Measurements from ENCODE around the gene ZMIZ1.

Gene ZMIZ1

DNA sequence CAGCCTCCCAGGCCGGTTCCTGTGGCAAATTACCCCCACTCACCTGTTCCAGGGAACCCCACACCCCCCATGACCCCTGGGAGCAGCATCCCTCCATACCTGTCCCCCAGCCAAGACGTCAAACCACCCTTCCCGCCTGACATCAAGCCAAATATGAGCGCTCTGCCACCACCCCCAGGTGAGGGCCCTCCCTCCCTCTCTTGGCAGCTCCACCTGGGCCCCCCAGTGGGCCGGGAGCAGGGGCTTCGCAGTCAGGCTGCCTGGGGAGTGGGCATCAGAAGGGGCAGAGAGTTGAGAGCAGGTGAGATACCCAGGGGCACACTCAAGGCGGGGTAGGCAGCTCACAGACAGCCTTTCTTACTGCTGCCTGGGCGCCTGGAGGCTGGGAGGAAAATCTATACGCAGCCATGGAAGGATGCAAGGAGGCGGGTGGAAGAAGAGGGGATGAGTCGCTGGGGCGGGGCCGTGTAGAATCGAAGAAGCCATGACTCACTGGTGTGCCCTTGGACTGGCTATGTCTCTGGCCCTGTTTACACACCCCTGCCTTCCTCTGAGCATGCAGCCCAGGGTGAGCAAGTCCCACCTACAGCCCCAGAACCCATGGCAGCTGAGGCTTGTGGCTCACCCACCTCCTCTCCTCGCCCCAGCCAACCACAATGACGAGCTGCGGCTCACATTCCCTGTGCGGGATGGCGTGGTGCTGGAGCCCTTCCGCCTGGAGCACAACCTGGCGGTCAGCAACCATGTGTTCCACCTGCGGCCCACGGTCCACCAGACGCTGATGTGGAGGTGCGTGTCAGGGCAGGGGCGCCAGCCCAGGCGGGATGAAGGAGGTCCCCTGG, 229.9 kb downstream of the ZMIZ1 start (continued):
- TF ChIP-seq, protein P1, sequence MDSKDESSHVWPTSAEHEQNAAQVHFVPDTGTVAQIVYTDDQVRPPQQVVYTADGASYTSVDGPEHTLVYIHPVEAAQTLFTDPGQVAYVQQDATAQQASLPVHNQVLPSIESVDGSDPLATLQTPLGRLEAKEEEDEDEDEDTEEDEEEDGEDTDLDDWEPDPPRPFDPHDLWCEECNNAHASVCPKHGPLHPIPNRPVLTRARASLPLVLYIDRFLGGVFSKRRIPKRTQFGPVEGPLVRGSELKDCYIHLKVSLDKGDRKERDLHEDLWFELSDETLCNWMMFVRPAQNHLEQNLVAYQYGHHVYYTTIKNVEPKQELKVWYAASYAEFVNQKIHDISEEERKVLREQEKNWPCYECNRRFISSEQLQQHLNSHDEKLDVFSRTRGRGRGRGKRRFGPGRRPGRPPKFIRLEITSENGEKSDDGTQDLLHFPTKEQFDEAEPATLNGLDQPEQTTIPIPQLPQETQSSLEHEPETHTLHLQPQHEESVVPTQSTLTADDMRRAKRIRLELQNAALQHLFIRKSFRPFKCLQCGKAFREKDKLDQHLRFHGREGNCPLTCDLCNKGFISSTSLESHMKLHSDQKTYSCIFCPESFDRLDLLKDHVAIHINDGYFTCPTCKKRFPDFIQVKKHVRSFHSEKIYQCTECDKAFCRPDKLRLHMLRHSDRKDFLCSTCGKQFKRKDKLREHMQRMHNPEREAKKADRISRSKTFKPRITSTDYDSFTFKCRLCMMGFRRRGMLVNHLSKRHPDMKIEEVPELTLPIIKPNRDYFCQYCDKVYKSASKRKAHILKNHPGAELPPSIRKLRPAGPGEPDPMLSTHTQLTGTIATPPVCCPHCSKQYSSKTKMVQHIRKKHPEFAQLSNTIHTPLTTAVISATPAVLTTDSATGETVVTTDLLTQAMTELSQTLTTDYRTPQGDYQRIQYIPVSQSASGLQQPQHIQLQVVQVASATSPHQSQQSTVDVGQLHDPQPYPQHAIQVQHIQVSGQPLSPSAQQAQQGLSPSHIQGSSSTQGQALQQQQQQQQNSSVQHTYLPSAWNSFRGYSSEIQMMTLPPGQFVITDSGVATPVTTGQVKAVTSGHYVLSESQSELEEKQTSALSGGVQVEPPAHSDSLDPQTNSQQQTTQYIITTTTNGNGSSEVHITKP (tag by site-specific recombination; IDR thresholded peaks at IDR 0.05), result peak; percentile 40; the same call in 1 of the 2 replicates
- peak; percentile 88 for TF ChIP-seq KLF1 (tag by site-specific recombination; IDR thresholded peaks at IDR 0.05)
- peak; percentile 67 for TF ChIP-seq ZFHX2 (tag by site-specific recombination; conservative IDR thresholded peaks at IDR 0.05)
- no peak for TF ChIP-seq ZFP37 (tag by site-specific recombination; IDR thresholded peaks at IDR 0.05)
- TF ChIP-seq, protein P2, sequence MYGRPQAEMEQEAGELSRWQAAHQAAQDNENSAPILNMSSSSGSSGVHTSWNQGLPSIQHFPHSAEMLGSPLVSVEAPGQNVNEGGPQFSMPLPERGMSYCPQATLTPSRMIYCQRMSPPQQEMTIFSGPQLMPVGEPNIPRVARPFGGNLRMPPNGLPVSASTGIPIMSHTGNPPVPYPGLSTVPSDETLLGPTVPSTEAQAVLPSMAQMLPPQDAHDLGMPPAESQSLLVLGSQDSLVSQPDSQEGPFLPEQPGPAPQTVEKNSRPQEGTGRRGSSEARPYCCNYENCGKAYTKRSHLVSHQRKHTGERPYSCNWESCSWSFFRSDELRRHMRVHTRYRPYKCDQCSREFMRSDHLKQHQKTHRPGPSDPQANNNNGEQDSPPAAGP (tag by site-specific recombination; IDR thresholded peaks at IDR 0.05), result 0 out of 2 replicates have a peak, but pooled peaks have one; percentile 59
- 0 out of 2 replicates have a peak, but pooled peaks have one; percentile 16 for TF ChIP-seq ZBTB17 (tag by site-specific recombination; IDR thresholded peaks at IDR 0.05)
- peak; percentile 32; the same call in 1 of the 2 replicates for TF ChIP-seq ZNF600 (tag by site-specific recombination; IDR thresholded peaks at IDR 0.05)
- TF ChIP-seq ZEB2 (tag by site-specific recombination; IDR thresholded peaks at IDR 0.05), result peak; percentile 39; the same call in 1 of the 2 replicates
- no peak for TF ChIP-seq HOXD13 (CRISPR knock-in tag; IDR thresholded peaks at IDR 0.05; ENCODE audit: borderline replicate concordance)
- peak; percentile 78 for TF ChIP-seq SP7 (tag by site-specific recombination; IDR thresholded peaks at IDR 0.05)
- 0 out of 2 replicates have a peak, but pooled peaks have one; percentile 34 for TF ChIP-seq SP3 (tag by site-specific recombination; IDR thresholded peaks at IDR 0.05)
- TF ChIP-seq KLF8 (tag by site-specific recombination; IDR thresholded peaks at IDR 0.05), result peak; percentile 30; the same call in 1 of the 2 replicates
- TF ChIP-seq ZBTB48 (tag by site-specific recombination; IDR thresholded peaks at IDR 0.05), result no peak

DNA sequence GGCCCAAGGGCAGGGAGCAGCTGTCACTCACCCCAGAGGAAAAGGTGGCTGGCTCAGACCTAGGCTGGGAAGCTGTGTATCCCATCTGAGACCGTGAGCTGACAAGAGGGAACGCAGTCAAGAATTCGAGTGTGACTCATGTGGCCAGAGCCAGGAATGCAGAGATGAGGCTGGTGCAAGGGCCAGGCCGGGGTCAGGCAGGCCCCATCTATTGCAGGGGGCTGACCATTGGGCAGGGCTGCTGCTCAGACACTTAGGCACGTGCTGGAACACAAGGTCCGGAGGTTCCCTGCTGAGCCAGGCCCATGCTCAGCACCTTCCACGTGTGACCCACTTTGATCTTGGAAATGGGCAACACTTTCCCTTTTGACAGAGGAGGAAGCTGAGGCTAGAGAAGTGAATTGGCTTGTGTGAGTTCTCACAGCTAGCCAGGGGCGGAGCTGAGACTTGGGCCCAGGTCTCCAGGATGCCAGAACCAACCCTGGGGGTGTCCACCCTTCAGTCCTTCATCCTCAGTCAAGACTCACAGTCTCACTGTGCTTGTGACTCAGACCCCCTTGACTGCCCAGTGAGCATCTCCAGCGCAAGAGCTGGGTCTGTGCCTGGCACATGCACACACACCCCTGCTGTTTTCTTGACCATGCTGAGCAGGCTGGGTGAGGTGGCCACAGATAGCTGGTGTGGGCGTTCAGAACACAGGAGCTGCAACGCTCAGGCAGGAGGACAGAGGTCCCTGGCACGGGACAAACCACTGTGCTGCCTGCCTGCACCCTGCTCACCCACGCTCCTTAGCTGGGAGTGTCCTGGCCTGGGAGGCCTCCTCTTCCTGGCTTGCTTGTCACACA, 230.9 kb downstream of the ZMIZ1 start:
- peaks cover 0 to 86% of the 10 kb centered on the region in 2 experiments; a peak in 2 of 3 replicates for H3K36me3 ChIP-seq (ENCODE audit: control insufficient read depth in 2 of 2, insufficient read depth in 1 of 2, low read length in 2 of 2)
- CTCF ChIA-PET, result interaction anchor here (0.6 kb wide), 1 partner anchor 17 kb away, joined by 4 read pairs; no protein-coding TSS in a partner anchor
- no peak overlapping the region for H3K27ac ChIP-seq (ENCODE audit: extremely low read depth, low read depth, low read length)
- TF ChIP-seq ZFHX2 (tag by site-specific recombination; conservative IDR thresholded peaks at IDR 0.05) (0 out of 2 replicates have a peak, but pooled peaks have one; percentile 8), ZSCAN16 (tag by site-specific recombination; IDR thresholded peaks at IDR 0.05) (no peak)
- H3K4me1 ChIP-seq (ENCODE audit: control insufficient read depth, insufficient read depth, low read length), result no peaks in the 10 kb centered on the region
- POLR2A ChIA-PET, result no interaction called here
- no peak overlapping the region for H3K4me3 ChIP-seq (ENCODE audit: low read depth, low read length)
- no peaks in the 10 kb centered on the region for H3K9me3 ChIP-seq (ENCODE audit: control insufficient read depth, insufficient read depth, low read depth, low read length)

- H3K36me3 ChIP-seq (ENCODE audit: control insufficient read depth in 2 of 2, insufficient read depth in 1 of 2, low read length in 2 of 2), result peaks cover 0 to 87% of the 10 kb centered on the region in 2 experiments; a peak in 2 of 3 replicates
- ChIA-PET CTCF (no interaction called here), POLR2A (no interaction called here)
- no peaks in the 10 kb centered on the region for H3K4me1 ChIP-seq (ENCODE audit: control insufficient read depth, insufficient read depth, low read length)
- no peak overlapping the region for H3K27ac ChIP-seq (ENCODE audit: extremely low read depth, low read depth, low read length)
- H3K9me3 ChIP-seq (ENCODE audit: control insufficient read depth, insufficient read depth, low read depth, low read length), result no peaks in the 10 kb centered on the region
- H3K4me3 ChIP-seq (ENCODE audit: low read depth, low read length), result no peak overlapping the region
- no peak for TF ChIP-seq ZNF701 (tag by site-specific recombination; IDR thresholded peaks at IDR 0.05)
- no peak for TF ChIP-seq SP2 (tag by site-specific recombination; IDR thresholded peaks at IDR 0.05)
- no peak for TF ChIP-seq ZNF580 (tag by site-specific recombination; IDR thresholded peaks at IDR 0.05)
- no peak for TF ChIP-seq ZNF785 (tag by site-specific recombination; IDR thresholded peaks at IDR 0.05)
- TF ChIP-seq ZSCAN30 (tag by site-specific recombination; IDR thresholded peaks at IDR 0.05), result no peak
- TF ChIP-seq, protein P3, sequence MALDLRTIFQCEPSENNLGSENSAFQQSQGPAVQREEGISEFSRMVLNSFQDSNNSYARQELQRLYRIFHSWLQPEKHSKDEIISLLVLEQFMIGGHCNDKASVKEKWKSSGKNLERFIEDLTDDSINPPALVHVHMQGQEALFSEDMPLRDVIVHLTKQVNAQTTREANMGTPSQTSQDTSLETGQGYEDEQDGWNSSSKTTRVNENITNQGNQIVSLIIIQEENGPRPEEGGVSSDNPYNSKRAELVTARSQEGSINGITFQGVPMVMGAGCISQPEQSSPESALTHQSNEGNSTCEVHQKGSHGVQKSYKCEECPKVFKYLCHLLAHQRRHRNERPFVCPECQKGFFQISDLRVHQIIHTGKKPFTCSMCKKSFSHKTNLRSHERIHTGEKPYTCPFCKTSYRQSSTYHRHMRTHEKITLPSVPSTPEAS (tag by site-specific recombination; IDR thresholded peaks at IDR 0.05), result no peak
- TF ChIP-seq OVOL3 (tag by site-specific recombination; IDR thresholded peaks at IDR 0.05), result no peak
- no peak for TF ChIP-seq ZSCAN16 (tag by site-specific recombination; IDR thresholded peaks at IDR 0.05)
- TF ChIP-seq OSR2 (tag by site-specific recombination; IDR thresholded peaks at IDR 0.05), result no peak
- TF ChIP-seq ZNF239 (tag by site-specific recombination; IDR thresholded peaks at IDR 0.05), result no peak
- TF ChIP-seq ZNF677 (tag by site-specific recombination; IDR thresholded peaks at IDR 0.05), result no peak
Observed at GRCh38 chr10:79300711-79301110, 231.9 kb downstream of the ZMIZ1 start.

All from HEK293 (cell line).